GM18870 (cell line): ENCODE measurements around the gene FCHO2.
"Not testable (repeated sequence)": the region's sequence is repeated elsewhere in the genome, so short reads cannot be mapped to it uniquely, and the experiment has no call there.

Source experiments
- ATAC-seq: cut with Tn5 transposase; IDR thresholded peaks from one replicate; pipeline ENCODE4 v1.9.1; 2021; ENCODE audit warnings: moderate library complexity; ENCODE audit not compliant: unreplicated experiment

FCHO2 gene

GRCh38 chr5:72955768-72956323 lies at the start of gene FCHO2:
Gene FCHO2 (plus strand): TSS chr5:72956041. CDS start chr5:72956097, 56 bp downstream.
- ATAC-seq, result peak; percentile 70

- ATAC-seq, result no peak
Observed at GRCh38 chr5:72906806-72907205, 49.0 kb upstream of the FCHO2 start.

GRCh38 chr5:72908664-72909063 lies 47.2 kb upstream of the FCHO2 start:
- ATAC-seq, result no peak

- no peak for ATAC-seq
Observed at GRCh38 chr5:72917371-72917776, 38.5 kb upstream of the FCHO2 start.

GRCh38 chr5:72920690-72921502 lies 34.9 kb upstream of the FCHO2 start:
- no peak for ATAC-seq

GRCh38 chr5:72921886-72922285 lies 34.0 kb upstream of the FCHO2 start:
- no peak for ATAC-seq

GRCh38 chr5:72922422-72922821 lies 33.4 kb upstream of the FCHO2 start:
- ATAC-seq, result no peak

GRCh38 chr5:72925336-72926010 lies 30.4 kb upstream of the FCHO2 start:
- ATAC-seq, result no peak

- not testable (repeated sequence) for ATAC-seq
Observed at GRCh38 chr5:72932686-72933085, 23.2 kb upstream of the FCHO2 start.

- not testable (repeated sequence) for ATAC-seq
Observed at GRCh38 chr5:72934953-72935725, 20.7 kb upstream of the FCHO2 start.

GRCh38 chr5:72936893-72937292 lies 18.9 kb upstream of the FCHO2 start:
- no peak for ATAC-seq

GRCh38 chr5:72937517-72938061 lies 18.3 kb upstream of the FCHO2 start:
- ATAC-seq, result no peak

- no peak for ATAC-seq
Observed at GRCh38 chr5:72938206-72938605, 17.6 kb upstream of the FCHO2 start.

GRCh38 chr5:72940082-72940481 lies 15.8 kb upstream of the FCHO2 start:
- ATAC-seq, result no peak

GRCh38 chr5:72943307-72943706 lies 12.5 kb upstream of the FCHO2 start:
- no peak for ATAC-seq

GRCh38 chr5:72947498-72947897 lies 8.3 kb upstream of the FCHO2 start:
- ATAC-seq, result no peak

GRCh38 chr5:72949481-72949880 lies 6.4 kb upstream of the FCHO2 start:
- no peak for ATAC-seq

- no peak for ATAC-seq
Observed at GRCh38 chr5:72951671-72952468, 4.0 kb upstream of the FCHO2 start.

GRCh38 chr5:72954389-72954788 lies 1.5 kb upstream of the FCHO2 start:
- no peak for ATAC-seq

GRCh38 chr5:72955143-72955767 lies 586 bp upstream of the FCHO2 start:
- peak; percentile 37 for ATAC-seq
